ENCODE data around the gene STK4. TPM values are rescaled to one million over a fixed set of nuclear protein-coding genes. Genes with fewer than 3 reads are reported as not detected.
A peak's percentile ranks its signal among the peaks of the same experiment; 100 is the strongest.

Gene STK4
- total and polyA plus RNA-seq, 2 of the 8 experiments (the other 6 are each of a cell fraction or from before 2014, with no cell fraction given) = 12.0 to 34.3 TPM

DNA sequence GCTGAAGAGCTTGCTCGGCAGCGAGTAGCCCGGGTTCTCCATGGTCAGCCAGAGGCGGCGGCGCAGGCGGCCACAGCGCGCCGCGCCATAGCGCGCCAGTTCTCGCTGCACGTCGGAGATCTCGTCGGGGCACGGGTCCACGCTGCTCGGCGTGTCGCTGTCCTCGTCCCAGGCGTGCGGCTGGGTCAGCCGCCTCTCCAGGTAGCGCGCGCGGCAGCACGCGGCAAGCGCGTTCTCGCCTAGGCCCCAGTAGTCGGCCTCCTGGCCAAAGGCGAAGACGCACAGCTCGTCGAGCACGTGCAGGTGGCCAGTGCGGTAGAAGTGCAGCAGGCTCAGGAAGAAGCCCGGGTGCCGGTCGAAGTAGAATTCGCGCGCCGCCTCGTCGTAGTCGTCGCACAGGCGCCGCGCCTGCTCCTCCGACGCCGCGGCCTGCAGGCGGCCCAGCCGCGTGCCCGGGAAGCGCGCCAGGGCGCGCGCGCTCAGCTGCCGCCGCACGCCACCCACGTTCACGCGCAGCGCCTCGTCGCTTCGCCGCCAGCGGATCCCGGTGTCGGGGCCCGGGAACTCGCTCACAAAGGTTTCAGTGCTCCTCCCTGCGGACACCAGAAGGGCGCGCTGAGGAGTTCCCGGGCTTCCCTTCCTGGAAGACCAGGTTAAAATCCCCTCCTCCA is 131.9 kb downstream of the STK4 start:
- peak overlapping the region; percentile 77; the same call in 1 of the 2 replicates for H4K8ac ChIP-seq (ENCODE audit: extremely low read depth, insufficient read depth, low read length)
- H2AFZ ChIP-seq (ENCODE audit: low read length) = peak overlapping the region; percentile 61; the same call in 1 of the 2 replicates
- peak overlapping the region; percentile 36; the same call in 1 of the 2 replicates for H2BK15ac ChIP-seq (ENCODE audit: low read length)
- no peak overlapping the region for H4K91ac ChIP-seq (replicated peaks; ENCODE audit: insufficient read length, low read length)
- H2AK5ac ChIP-seq (ENCODE audit: low read depth, low read length) = no peak overlapping the region
- peak overlapping the region in 3 of 4 experiments; percentile 15 to 31 (median 15); a peak in 5 of 8 replicates for H3K4me3 ChIP-seq (ENCODE audit: extremely low read depth in 1 of 4, insufficient read depth in 2 of 4, low read depth in 3 of 4, low read length in 4 of 4)
- no peak overlapping the region for H4K5ac ChIP-seq (ENCODE audit: insufficient read length, low read depth, low read length)
- no peak overlapping the region for H3K27ac ChIP-seq (ENCODE audit: low read depth, low read length)
- peaks cover 5 to 41% (median 31%) of the 10 kb centered on the region in 4 experiments for H3K27me3 ChIP-seq (replicated peaks in 1 of 4; ENCODE audit: control insufficient read depth in 3 of 4, extremely low read depth in 1 of 4, insufficient read depth in 3 of 4, low read length in 3 of 4)
- DNase-seq (ENCODE audit: low read depth in 1 of 2, low spot score in 2 of 2) (peak; percentile 36 to 87), FAIRE-seq (no peak)
- no peak overlapping the region; a peak in 2 of 7 replicates for H3K9ac ChIP-seq (replicated peaks in 1 of 4; ENCODE audit: extremely low read depth in 1 of 4, low read depth in 3 of 4, low read length in 3 of 4)
- no peak overlapping the region for H2BK5ac ChIP-seq (ENCODE audit: low read depth, low read length)
- H2BK12ac ChIP-seq (ENCODE audit: low read depth, low read length) = peak overlapping the region; percentile 85; the same call in 1 of the 2 replicates
- no peak overlapping the region for H2BK20ac ChIP-seq (ENCODE audit: low read length)
- H3K18ac ChIP-seq (ENCODE audit: extremely low read depth, low read length) = no peak overlapping the region
- peak overlapping the region; percentile 63 for H3K4ac ChIP-seq (replicated peaks; ENCODE audit: insufficient read length, low read depth, low read length)
- H3K79me1 ChIP-seq (ENCODE audit: low read depth, low read length) = no peaks in the 10 kb centered on the region
- no peaks in the 10 kb centered on the region for H3K79me2 ChIP-seq (ENCODE audit: control insufficient read depth in 1 of 2, insufficient read depth in 2 of 2, low read length in 2 of 2)
- no peak overlapping the region for H3K56ac ChIP-seq (replicated peaks; ENCODE audit: insufficient read length, low read depth, low read length)
- H2BK120ac ChIP-seq (replicated peaks; ENCODE audit: low read depth, low read length) = no peak overlapping the region
- H3K23me2 ChIP-seq (ENCODE audit: low read depth, low read length) = no peaks in the 10 kb centered on the region; the same call in 1 of the 2 replicates
- 49% methylated on average over 80 of the region's 91 CpGs; no CpG with 5 or more reads in 1 of the 2 experiments for WGBS, 2 experiments (ENCODE audit: extremely low coverage in 1 of 2, insufficient coverage in 1 of 2, insufficient read length in 1 of 2, insufficient replicate concordance in 2 of 2, low coverage in 1 of 2, low lambda C conversion rate in 2 of 2, missing lambda C conversion rate in 1 of 2)
- peaks cover 0 to 8% of the 10 kb centered on the region in 2 experiments; a peak in 2 of 4 replicates for H3K9me3 ChIP-seq (ENCODE audit: insufficient read depth in 2 of 2, low read depth in 1 of 2, low read length in 1 of 2)
- POLR2A ChIA-PET (ENCODE audit: partially characterized antibody) = interaction anchor here (0.9 kb wide), 1 partner anchor 195 kb away, joined by 3 read pairs; no protein-coding TSS in a partner anchor
- peaks cover 3 to 4% of the 10 kb centered on the region in 2 experiments for H4K20me1 ChIP-seq (replicated peaks in 1 of 2; ENCODE audit: control insufficient read depth in 1 of 2, insufficient read depth in 2 of 2, low read length in 2 of 2)
- H3K14ac ChIP-seq (ENCODE audit: insufficient read length) = no peak overlapping the region
- no peak overlapping the region for H3K23ac ChIP-seq (ENCODE audit: insufficient read length)
- CTCF ChIA-PET (ENCODE audit: partially characterized antibody) = interaction anchor here (0.9 to 17.6 kb wide), 6 partner anchors 11 to 194 kb away, joined by 3 to 233 read pairs (median 33); partner anchors contain the start of gene WFDC5
- H3K4me2 ChIP-seq (ENCODE audit: insufficient read depth in 1 of 2, low read depth in 2 of 2, low read length in 2 of 2) = peak overlapping the region; percentile 26 to 57; a peak in 3 of 4 replicates
- H3K4me1 ChIP-seq (replicated peaks in 1 of 4; ENCODE audit: control insufficient read depth in 3 of 4, insufficient read depth in 4 of 4, low read length in 3 of 4) = peaks cover 2 to 13% (median 4%) of the 10 kb centered on the region in 4 experiments; a peak in 6 of 7 replicates
- H3K36me3 ChIP-seq (ENCODE audit: control insufficient read depth in 2 of 4, insufficient read depth in 4 of 4, low read length in 3 of 4) = peaks cover 0 to 5% (median 0%) of the 10 kb centered on the region in 4 experiments; a peak in 1 of 8 replicates
- TF ChIP-seq BCL11A (IDR thresholded peaks at IDR 0.05; ENCODE audit: low read depth in 2 of 2, low read length in 2 of 2) (no peak), EZH2 (IDR thresholded peaks at IDR 0.05; ENCODE audit: low read depth, low read length, severe bottlenecking) (peak; percentile 15), SP4 (IDR thresholded peaks at IDR 0.05; ENCODE audit: low read length) (no peak), RAD21 (IDR thresholded peaks at IDR 0.05 in 1 of 2, conservative IDR thresholded peaks at IDR 0.05 in 1 of 2; ENCODE audit: low read depth in 2 of 2, low read length in 2 of 2) (peak; percentile 48 to 52; a peak in 3 of 4 replicates), CREB1 (IDR thresholded peaks at IDR 0.05) (peak; percentile 90), RXRA (IDR thresholded peaks at IDR 0.05; ENCODE audit: insufficient read depth, low read depth, low read length) (no peak), BACH1 (IDR thresholded peaks at IDR 0.05; ENCODE audit: low read length) (peak; percentile 73; the same call in 1 of the 2 replicates), TAF7 (optimal IDR thresholded peaks at IDR 0.05; ENCODE audit: borderline replicate concordance, low read depth, low read length) (peak; percentile 27), SIN3A (conservative IDR thresholded peaks at IDR 0.05 in 1 of 2, IDR thresholded peaks at IDR 0.05 in 1 of 2; ENCODE audit: low read depth in 1 of 2, low read length in 2 of 2) (no peak), GABPA (IDR thresholded peaks at IDR 0.05; ENCODE audit: borderline replicate concordance, insufficient read depth, low read length) (peak; percentile 41; the same call in 1 of the 2 replicates)

Data from H1 (cell line).